Cardiac fibroblast (primary cell): Measurements from ENCODE around the gene KIZ.

Source experiments
- DNase-seq, 2 donors: peaks; one replicate each; pipeline versions ENCODE4 v3.0.0 to v3.0.0-alpha.2; 2010; ENCODE audit warnings: low read depth in 2 of 2
- H3K4me3 ChIP-seq, 2 donors: replicated peaks in 1 of 2; 1 replicate in 1 of 2; 2 replicates in 1 of 2; pipeline ENCODE4 v1.5.1; 2011; ENCODE audit warnings: low read depth in 2 of 2, low read length in 2 of 2, mild to moderate bottlenecking in 2 of 2, moderate library complexity in 1 of 2
- CTCF ChIP-seq: IDR thresholded peaks from one replicate; pipeline ENCODE4 v1.5.1; 2011; ENCODE audit warnings: low read depth, mild to moderate bottlenecking, low read length, inconsistent platforms

The KIZ gene

GRCh38 chr20:21191839-21192238, 66.0 kb downstream of the KIZ start:
- H3K4me3 ChIP-seq, result no peak overlapping the region
- no peak for TF ChIP-seq CTCF
- DNase-seq, result peak in 1 of 2 donors; percentile 39

- peak; percentile 13 to 53 for DNase-seq
- no peak for TF ChIP-seq CTCF
Observed at GRCh38 chr20:21202259-21202658, 76.4 kb downstream of the KIZ start.

DNA sequence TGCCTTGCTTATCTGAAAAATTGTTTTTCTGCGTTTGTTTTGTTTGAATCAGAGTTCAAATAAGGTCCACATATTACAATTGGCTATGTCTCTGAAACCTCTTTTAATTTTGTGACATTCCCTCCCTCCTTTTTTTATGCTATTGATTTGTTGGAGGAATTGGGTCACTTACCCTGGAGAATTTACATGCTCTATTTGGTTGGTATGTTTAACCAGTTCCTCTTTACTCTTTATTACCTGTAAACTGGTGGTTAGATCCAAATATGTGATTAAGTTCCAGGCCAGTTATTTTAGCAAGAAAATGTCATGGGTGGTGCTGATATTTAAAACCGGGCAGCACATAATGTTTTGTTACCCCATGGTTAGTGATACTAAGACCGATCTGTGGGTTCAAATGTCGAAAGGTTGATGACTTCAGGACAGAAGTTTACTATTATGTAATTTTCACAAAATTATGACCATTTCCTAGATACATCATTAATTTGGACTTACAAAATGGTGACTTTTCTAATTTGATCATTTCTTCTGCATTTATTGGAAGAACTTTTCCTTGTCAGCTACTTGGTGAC, 77.3 kb downstream of the KIZ start:
- no peak overlapping the region for H3K4me3 ChIP-seq
- no peak for DNase-seq
- TF ChIP-seq CTCF, result no peak

More at GRCh38 chr20:21202259-21202658, 76.4 kb downstream of the KIZ start:
- no peak overlapping the region for H3K4me3 ChIP-seq

DNA sequence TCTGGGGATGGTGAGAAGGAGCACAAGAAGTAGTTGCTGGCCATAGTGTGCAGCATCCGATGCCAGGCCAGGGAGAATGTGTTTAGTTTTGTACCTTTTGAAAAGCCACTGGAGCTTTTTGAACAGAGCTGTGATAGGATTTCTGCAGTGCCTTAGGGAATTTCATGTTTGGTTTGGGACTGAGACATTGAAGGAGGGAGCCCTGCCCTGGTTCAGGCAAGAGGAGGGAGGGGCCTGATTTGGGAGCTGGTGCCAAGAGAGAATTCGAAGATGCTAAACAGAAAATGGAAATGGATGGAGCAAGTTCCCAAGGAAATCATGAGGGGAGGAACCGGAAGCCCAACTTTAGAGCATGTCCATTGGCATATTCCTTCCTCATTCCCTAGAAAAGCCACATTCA, 80.7 kb downstream of the KIZ start:
- no peak for DNase-seq
- H3K4me3 ChIP-seq, result no peak overlapping the region
- no peak for TF ChIP-seq CTCF

DNA sequence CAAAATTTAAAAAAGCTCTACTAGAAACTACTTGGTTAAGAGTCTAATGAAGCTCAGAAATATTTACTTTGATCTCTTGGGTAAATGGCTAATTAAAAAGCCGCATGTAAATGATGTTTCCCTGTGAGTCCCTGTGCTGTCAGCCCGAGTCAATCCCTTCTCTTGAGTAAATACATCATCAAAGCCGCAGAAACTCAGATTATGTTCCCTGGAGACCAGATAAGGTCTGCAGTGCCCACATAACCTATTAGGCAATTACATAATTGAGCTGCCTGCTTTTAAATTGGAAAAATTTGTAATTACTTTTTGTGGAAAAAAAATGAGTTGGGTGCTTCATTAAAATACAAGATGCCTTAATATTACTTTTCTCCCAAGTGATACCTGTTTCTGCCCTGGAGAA, 83.1 kb downstream of the KIZ start:
- DNase-seq, result peak; percentile 3 to 16
- no peak overlapping the region for H3K4me3 ChIP-seq
- no peak for TF ChIP-seq CTCF

DNA sequence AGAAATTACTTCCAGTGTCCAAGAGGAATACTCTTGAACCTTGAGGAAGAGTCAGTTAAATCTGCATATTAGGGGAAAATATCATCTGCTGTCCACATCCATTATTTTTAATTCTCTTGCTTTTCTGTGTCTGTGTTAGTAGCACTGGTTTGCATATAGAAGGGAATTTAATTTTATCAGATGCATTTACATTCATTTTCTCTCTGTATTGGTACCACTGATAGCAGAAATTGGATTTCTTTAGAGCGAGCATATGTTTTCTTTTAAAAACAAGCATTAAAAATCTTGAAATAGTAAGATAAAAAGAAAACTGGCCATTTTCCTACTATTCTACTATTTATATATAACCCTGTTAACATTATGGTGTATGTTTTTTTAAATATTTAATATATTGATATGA, 83.8 kb downstream of the KIZ start:
- TF ChIP-seq CTCF, result no peak

DNA sequence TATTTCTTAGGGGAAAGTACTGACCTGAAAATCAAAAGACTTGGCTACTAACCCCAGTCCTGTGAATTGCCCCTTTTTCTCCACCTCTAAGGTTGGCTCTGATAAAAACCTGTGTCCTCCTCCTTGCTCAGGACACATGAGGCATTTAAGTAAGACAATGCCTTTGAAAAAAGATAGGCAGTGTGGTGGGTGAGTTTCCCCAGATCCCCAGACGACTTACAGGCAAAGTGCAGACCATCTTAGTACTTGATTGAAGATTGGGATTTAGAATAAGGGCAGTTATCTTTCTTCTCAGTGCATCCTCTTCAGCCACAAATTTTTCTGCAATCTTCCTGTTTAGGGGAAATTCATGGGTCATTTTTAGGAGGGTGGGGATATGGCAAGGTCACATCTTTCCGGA, 87.8 kb downstream of the KIZ start:
- H3K4me3 ChIP-seq, result no peak overlapping the region
- DNase-seq, result no peak
- no peak for TF ChIP-seq CTCF

More for the DNA sequence above, 83.8 kb downstream of the KIZ start:
- no peak overlapping the region for H3K4me3 ChIP-seq
- no peak for DNase-seq
